GM19043 (cell line): Measurements from ENCODE around the gene DIPK1B.

Experiments used
- ATAC-seq: cut with Tn5 transposase; IDR thresholded peaks from one replicate; pipeline ENCODE4 v1.9.1; 2021; ENCODE audit warnings: low read depth; ENCODE audit not compliant: unreplicated experiment

DIPK1B gene

DNA sequence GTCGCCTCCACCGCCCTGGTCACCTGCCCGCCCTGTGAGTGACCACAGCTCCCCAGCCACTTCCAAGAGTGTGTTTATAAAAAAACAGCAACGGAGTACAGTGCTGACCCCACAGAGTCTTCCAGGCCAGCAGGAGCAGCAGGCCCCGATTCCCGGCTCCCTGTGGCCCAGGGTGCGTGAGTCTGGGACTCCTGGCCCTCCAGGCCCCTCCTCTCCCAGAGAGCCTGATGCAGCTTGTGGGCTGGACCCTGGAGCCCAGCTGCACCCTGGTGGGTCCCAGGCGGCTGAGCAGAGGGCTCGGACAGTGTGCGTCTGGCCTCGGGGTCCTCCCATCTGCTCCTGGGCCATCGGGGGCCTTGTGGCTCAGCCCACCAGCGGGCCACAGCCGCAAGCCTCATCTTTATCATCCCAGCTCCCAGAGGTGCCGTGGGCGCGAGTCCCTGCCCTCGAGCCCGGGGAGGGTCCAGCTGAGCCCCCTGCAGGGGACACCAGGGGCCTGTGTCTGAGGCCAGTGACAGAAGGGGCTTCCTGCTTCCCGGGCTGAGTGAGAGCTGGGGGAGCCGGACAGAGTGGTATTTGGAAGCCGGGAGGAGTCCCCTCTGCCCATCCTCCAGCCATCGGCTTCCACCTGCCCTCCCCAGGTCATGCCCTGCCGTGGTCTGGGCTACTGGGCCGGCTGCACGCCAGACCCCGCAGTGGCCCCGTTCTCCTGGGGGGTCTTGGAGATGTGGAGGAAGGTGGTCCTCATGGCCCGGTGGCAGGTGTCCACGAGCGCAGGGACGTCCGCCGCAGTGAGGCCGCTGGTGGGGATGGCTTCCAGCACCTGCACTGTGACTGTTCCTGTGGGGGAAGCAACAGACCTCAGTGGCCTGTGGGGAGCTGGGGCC, 39.0 kb upstream of the DIPK1B start:
- no peak for ATAC-seq

- no peak for ATAC-seq
These were observed 38.2 kb upstream of the DIPK1B start for GRCh38 chr9:136673975-136674785.

DNA sequence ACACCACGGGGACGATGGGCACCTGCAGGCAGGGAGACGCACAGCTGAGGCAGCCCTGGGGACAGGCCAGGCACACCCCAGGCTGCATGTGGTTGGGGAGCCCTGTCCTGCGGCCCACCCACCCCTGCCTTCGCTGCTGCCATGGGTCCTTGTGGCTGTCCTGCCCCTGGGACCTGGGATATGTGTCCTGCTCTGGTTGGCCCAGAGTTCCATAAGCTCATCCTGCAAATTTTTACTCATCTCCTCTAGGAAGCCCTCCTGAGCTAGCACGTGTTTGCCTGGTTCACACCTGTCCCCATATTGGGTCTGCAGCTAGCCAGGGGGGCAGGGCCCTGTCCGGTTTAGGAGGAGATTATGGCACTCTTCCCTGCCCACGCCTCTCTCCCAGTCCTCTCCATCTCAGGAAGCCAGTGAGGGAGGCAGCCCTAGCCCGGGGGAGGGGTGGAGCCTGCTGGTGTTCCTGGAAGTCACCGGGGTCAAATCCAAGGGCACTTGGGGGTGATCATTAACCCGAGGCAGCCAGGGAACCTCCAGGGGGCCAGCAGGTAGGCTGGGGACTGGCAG, 37.5 kb upstream of the DIPK1B start:
- ATAC-seq, result no peak

DNA sequence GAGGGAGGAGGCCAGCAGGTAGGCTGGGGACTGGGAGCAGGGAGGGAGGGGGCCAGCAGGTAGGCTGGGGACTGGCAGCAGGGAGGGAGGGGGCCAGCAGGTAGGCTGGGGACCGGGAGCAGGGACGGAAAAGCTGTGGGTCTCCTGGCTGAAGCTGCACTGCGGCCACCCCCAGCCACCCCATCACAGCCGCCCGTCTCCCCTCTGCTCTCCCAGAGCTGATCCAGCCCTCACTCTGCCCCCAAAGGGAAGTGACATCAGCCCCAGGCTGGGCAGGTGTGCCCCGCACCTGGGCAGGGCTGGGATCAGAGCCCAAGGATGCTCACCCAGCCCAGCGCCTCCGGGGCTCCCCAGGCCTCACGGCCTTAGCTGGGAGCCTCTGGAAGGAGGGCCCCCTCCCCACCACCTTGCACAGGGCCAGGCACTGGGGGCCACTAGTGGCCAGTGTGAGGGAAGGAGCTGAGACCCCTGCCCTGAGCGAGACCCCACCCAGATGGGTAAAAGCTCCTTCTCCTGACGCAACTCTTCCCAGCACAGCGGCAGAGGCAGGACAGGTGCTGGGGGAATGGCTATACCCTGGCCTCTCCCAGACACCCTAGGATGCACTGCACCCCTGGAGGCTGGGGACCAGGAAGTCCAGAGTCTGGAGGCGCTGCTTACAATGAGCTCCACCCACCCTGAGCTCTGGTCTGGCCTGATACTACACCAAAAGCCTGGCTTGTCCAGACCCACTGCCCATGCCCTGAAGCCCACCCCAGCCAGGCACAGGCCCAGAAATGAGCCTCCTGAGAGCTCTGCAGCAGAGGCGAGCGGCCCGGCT, 36.7 kb upstream of the DIPK1B start:
- no peak for ATAC-seq

DNA sequence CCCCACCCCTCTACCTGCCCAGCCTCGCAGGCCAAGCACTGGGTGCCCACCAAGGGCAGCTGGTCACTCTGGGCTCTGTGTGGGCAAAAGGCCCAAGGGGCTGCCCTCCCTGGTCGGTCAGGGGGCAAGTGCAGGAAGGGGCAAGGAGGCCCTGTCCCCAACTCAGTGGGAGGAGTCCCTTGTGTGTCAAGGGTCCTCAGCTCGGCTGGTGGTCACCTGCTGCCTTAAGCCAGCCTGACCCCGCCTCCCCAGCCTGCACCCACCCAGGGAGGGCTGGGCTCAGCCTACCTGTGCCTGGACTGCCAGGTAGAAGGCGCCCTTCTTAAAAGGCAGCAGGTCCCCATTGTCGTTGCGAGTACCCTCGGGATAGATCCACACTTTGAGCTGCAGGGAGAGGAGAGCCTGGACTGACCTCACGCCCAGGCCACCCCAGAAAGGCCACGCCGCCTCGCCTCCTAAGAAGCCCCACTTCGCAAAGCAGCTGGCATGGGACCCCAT, 36.0 kb upstream of the DIPK1B start:
- no peak for ATAC-seq

GRCh38 chr9:136676920-136677686, 35.3 kb upstream of the DIPK1B start:
- no peak for ATAC-seq

- no peak for ATAC-seq
These were observed 34.3 kb upstream of the DIPK1B start for GRCh38 chr9:136678034-136678433.

DNA sequence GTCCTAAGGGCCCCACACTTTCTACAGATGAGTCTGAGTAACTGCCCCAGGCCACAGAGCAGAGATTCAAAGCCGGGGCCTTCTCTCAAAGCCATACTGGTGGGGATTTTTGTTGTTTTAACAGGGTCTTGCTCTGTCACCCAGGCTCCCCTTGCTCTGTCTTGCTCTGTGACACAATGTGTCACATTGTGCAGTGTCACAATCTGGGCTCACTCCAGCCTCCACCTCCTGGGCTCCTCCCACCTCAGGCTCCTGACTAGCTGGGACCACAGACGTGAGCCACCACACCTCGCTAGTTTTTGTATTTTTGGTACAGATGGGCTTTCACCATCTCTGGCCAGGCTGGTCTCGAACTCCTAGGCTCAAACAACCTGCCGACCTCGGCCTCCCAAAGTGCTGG, 33.7 kb upstream of the DIPK1B start:
- no peak for ATAC-seq

- ATAC-seq, result no peak
These were observed 32.9 kb upstream of the DIPK1B start for GRCh38 chr9:136679431-136679941.

DNA sequence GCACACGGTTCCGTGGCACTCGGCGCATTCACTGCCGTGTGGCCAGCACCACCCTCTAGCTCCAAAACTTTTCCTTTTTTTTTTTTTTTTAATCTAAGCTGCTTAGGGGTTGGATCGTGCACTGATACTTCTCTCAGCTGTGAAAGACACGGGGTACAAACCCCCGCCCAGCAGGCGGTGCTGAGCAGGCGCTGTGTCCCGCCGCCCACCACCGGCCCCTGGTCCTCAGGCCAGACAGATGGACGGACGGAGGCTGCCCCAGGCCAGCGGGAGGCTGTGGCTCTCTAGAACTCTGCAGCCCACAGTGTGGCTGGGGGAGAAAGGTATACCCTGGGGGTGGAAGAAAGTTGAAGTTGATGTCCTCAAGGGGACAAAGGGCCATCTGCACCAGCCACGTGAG, 31.3 kb upstream of the DIPK1B start:
- ATAC-seq, result no peak

GRCh38 chr9:136681945-136682699, 30.2 kb upstream of the DIPK1B start:
- no peak for ATAC-seq

GRCh38 chr9:136682710-136683109, 29.7 kb upstream of the DIPK1B start:
- ATAC-seq, result no peak

DNA sequence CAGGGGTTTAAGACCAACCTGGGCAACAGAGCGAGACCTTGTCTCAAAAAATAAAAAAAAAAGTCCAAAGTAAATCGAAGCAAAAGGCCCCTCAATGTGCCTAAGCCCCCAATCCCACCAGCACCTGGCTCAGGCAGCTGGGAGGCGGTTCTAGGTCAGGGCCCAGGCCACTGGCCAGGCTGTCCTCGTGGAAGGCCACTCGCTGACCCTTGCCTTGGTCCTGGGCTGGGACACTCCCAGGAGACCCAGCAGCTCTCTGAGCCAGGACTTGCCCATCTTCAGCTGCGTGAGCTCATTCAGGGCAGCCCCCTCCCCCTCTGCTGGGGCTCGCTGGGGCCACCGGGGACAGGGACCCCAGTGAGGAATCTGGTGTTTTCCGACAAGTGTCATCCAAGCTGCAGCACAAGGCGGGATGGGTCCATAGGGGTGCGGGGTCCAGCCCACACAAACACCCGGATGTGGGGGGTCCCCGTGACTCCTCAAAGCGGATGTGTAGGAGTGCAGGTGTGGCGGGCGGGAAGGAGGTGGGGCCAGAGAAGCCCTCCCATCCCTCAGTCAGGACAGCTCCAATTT, 29.1 kb upstream of the DIPK1B start:
- ATAC-seq, result no peak

- no peak for ATAC-seq
These were observed 28.6 kb upstream of the DIPK1B start for GRCh38 chr9:136683755-136684154.

DNA sequence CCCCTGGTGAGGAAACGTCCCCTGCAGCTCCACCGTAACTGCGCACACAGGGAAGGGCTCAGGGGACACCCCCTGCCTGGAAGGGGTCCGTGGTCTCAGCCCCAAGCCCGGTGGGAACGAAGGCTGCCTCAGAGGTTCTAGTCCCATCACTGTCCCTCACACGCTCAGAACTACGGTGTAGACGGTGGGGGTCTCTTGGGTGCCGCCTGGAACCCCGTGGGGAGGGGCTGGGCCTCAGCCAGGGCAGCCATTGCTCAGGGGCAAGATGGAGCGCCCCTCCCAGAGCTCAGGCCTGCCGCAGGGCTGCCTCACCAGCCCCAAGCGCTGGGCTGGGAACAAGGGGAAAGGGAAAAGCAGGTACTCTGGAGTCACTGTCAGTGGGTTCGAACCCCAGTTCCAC, 28.0 kb upstream of the DIPK1B start:
- ATAC-seq, result no peak

GRCh38 chr9:136684799-136685198, 27.6 kb upstream of the DIPK1B start:
- ATAC-seq, result no peak

- no peak for ATAC-seq
These were observed 27.2 kb upstream of the DIPK1B start for GRCh38 chr9:136685216-136685615.

DNA sequence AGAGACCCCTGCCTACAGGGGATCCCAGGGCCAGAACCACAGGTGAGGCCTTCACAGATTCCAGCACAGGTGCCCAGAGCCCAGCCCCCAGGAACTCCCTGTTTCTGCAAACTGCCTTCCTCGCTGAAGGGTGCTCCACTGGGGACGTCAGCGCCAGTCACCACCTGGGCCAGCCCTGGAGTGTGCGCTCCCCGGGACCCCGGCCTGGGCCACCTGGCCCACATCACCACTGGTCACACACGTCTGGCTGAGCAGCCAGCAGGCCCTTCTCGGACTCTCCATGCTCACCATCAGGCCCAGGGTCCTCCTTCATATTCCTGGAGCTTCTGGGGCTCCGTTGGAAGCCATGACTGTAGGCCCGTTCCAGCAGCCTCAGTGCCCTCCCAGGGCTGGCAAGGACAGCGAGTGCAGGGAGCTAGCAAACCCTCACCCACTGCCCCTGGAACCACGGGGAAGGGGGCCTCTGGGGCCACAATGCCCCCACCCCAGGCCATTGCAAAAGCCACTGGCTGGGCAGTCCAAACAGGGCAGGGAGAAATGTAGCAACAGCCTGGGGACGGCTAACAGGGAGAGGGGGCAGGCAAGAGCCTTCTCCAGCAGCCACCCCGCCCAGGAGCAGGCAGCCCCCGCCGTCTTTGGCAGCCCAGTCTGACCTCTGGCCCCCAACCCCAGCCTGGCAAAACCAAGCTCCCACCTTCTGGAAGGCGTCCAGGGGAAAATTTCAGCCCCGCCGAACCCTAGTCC, 26.4 kb upstream of the DIPK1B start:
- no peak for ATAC-seq
